GM20000 (cell line): ENCODE results near the gene FBRS.
"Not testable (repeated sequence)": the region's sequence is repeated elsewhere in the genome, so short reads cannot be mapped to it uniquely, and the experiment has no call there.

Experiments used
- DNase-seq: peaks from one replicate; pipeline ENCODE4 v3.0.0; 2012; ENCODE audit warnings: low spot score
- CTCF ChIP-seq: IDR thresholded peaks from 2 replicates; pipeline ENCODE4 v1.5.1; 2012; ENCODE audit warnings: mild to moderate bottlenecking, control low read depth; ENCODE audit errors: extremely low read depth, missing control alignments

The FBRS gene

GRCh38 chr16:30633526-30633925, 24.7 kb upstream of the FBRS start:
- no peak for TF ChIP-seq CTCF
- DNase-seq = no peak

GRCh38 chr16:30636599-30636998, 21.6 kb upstream of the FBRS start:
- TF ChIP-seq CTCF = no peak
- no peak for DNase-seq

- not testable (repeated sequence) for DNase-seq
These were observed 21.1 kb upstream of the FBRS start for GRCh38 chr16:30637139-30637538.

- DNase-seq = no peak
- TF ChIP-seq CTCF = peak; percentile 47
These were observed 20.3 kb upstream of the FBRS start for GRCh38 chr16:30637944-30638343.

GRCh38 chr16:30641378-30641982, 16.8 kb upstream of the FBRS start:
- DNase-seq = no peak
- no peak for TF ChIP-seq CTCF

- no peak for DNase-seq
- no peak for TF ChIP-seq CTCF
These were observed 13.8 kb upstream of the FBRS start for GRCh38 chr16:30644334-30644830.

GRCh38 chr16:30645727-30646126, 12.5 kb upstream of the FBRS start:
- TF ChIP-seq CTCF = no peak
- no peak for DNase-seq

- DNase-seq = no peak
- no peak for TF ChIP-seq CTCF
These were observed 11.0 kb upstream of the FBRS start for GRCh38 chr16:30647274-30647571.
